ENCODE measurements around the gene HOXA10.

Gene HOXA10

DNA sequence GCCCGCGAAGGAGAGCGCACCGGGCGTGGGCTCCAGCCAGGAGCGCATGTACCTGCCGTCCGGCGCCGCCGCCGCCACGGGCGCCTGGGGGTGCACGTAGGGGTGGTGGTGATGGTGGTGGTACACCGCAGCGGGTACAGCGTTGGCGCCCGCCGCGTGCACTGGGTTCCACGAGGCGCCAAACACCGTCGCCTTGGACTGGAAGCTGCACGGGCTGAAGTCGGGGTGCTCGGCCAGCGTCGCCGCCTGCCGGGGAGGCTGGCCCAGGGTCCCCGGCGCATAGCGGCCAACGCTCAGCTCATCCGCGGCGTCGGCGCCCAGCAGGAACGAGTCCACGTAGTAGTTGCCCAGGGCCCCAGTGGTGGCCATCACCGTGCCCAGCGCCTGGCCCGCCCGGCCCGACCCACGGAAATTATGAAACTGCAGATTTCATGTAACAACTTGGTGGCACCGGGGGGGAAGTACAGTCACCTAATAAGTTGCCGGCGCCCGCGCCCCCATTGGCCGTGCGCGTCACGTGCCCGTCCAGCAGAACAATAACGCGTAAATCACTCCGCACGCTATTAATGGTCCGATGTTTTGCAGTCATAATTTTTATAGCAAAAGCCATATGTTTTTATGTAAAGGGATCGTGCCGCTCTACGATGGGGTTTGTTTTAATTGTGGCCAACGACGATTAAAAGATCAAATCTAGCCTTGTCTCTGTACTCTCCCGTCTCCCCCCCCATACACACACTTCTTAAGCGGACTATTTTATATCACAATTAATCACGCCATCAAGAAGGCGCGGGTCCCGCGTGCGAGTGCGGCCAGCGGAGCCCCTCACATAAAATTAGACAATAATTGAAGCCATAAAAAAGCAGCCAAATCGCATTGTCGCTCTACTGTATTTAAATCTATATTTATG is 8.8 kb downstream of the HOXA10 start, which contains the start of gene HOXA9:
Gene HOXA9 (minus strand): TSS at position 449 of the 907 bp plus-strand sequence. CDS start 80 bp downstream, at position 369.
- no peak for DNase-seq

DNA sequence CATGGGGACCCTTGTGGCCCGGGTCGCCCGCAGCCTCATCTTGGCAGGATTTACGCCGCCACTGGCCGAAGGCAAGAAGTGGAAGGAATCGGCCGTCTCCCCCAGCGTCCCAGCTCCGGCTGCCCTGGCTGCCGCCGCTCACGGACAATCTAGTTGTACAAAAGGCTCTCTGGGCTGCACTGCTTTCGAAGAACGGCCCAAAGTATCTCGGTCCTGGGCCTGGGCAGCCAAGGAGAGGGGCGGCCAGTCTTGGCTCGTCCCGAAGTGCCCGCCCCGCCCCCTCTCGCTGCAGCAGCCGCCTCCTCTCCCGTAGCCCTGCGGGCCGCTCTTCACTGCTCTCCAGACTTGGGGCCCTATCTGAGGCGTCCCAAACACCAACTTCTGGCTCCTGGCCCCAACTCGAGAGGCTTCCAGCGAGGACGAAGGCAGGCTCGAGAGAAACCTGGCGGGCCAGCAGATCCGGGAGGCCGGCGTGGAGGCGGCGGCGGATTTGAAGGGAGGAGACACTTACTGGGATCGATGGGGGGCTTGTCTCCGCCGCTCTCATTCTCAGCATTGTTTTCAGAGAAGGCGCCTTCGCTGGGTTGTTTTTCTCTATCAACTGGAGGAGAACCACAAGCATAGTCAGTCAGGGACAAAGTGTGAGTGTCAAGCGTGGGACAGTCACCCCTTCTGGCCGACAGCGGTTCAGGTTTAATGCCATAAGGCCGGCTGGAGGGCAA is 9.6 kb downstream of the HOXA10 start:
- DNase-seq, result no peak

- no peak for DNase-seq
These were observed 10.1 kb downstream of the HOXA10 start for GRCh38 chr7:27164045-27164366.

DNA sequence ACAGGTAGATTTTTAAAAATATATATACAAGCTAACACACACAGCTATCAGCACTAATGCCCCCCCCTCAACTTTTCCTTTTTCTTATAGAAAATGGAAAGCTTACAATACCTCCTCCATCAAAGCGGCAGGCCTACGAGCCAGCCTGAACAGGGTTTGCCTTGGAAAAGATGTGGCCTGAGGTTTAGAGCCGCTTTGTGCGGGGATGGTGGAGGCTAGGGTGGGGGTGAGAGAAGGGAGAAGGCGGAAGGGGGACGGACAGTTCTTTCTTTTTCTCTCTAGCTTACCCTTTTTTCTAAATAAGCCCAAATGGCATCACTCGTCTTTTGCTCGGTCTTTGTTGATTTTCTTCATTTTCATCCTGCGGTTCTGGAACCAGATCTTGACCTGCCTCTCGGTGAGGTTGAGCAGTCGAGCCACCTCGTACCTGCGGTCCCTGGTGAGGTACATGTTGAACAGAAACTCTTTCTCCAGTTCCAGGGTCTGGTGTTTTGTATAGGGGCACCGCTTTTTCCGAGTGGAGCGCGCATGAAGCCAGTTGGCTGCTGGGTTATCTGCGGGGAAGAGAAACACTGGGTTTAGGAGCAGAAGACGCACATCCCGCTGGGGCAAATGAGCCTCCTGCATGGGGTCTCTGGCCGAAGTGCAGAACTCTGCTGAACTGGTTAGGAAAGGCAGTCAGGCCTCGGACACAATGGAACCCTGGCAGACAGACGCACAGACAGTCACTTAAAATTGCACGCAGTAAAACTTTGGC is 10.7 kb downstream of the HOXA10 start:
- no peak for DNase-seq

- no peak for DNase-seq
These were observed 11.4 kb downstream of the HOXA10 start for GRCh38 chr7:27162561-27163287.

GRCh38 chr7:27161721-27162560 is 12.2 kb downstream of the HOXA10 start:
- no peak for DNase-seq

DNA sequence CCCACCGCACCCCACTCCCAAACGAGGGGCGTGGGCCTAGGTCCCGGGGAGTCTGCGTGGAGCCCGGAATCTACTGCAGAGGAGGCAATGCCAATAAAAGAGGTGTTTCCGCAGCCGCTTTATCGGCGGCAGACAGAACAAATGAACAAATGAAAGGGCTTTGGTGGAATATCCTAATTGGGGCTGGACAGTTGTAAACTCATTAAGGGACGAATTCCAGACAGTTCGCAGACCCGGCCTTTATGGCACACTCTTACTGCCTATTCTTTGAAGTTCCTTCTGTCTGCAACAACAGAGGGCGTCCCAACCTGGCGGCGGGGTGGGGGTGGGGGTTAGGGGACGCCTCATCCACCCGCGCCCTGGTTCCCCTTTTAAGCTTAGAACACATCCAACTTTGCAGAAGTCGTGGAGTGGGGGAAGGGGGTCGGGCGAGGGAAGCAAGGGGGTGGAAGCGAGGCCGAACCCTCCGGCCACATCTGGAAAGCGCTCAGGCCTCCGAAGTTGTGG is 12.9 kb downstream of the HOXA10 start:
- DNase-seq, result no peak

- DNase-seq, result peak; percentile 68 to 83 (median 76)
These were observed 13.4 kb downstream of the HOXA10 start for GRCh38 chr7:27160546-27161213.

GRCh38 chr7:27160145-27160545 is 14.0 kb downstream of the HOXA10 start:
- DNase-seq, result no peak

DNA sequence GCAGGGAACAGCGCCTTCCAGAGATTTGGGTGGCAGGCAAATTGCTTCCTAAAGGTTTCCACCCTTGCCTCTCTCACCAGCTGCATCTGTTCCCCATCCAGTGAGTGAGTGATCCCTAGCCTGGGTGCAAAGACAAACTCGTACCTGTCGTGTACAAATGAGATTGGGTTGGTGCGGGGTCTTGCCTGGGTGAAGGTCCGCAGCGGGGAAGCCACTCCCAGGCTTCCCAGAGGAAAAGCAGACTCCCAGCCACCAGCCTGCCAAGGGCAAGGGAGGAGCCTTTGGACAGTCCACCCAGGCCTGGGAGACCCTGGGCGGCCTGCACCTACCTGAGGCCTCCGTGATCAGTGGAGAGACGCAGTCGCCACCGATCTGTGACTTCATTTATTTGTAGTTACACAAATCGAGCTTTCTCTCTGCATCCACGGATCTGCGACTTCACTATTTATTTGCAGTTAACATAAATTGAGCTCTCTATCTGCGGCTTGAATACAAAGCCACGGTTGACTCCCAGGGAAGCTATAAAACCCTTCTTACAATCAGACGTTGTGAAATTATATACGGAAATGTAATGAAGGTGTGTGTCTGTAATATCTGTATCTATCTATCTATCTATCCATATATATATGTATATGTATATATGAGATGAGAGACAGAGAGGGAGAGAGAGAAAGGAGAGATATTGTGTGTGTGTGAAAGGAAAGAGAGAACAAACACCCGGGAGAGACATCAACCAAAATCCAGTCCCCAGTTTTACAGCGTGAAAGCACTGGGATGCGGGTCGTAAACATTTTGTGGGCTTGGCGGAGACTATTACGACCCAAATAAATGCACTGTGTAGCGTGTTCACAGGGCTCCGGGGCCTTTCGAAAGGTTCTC is 14.6 kb downstream of the HOXA10 start:
- DNase-seq, result no peak

- no peak for DNase-seq
These were observed 15.5 kb downstream of the HOXA10 start for GRCh38 chr7:27158436-27159265.

DNA sequence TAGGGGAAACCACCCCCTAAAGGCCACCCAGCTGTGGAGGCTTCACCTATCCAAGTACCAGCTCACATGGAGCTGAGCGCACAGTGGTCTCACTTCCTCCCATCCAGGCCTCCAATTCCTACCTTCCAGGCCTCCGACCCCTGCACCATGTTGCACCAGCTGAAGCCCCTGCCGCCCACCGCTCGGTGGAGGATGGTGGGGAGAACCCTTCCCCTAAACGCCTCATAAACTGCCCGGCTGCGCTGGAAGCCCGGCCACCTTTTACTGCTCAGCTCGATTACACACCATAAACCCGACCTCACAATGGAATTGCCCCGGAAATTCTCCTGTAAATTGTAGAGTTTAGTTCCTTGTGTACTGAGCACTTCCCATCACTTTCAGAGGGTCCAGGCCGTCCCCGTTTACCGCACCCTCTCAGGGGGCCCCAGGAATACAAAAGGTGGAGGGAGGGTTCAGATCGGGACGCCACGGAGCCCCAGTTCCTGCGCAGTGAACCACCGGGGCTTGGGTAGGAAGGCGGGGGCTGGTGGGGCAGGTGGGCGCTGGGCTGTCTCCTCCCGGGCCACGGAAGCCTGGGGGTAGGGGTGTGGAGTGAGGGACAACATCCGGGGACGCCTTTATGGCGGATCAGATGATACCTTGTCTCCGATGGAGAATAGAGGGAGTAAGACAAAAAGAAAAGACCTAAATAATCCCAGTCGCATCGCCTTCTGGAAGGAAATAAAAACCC is 16.3 kb downstream of the HOXA10 start:
- DNase-seq, result no peak

GRCh38 chr7:27156916-27157701 is 17.0 kb downstream of the HOXA10 start:
- no peak for DNase-seq

DNA sequence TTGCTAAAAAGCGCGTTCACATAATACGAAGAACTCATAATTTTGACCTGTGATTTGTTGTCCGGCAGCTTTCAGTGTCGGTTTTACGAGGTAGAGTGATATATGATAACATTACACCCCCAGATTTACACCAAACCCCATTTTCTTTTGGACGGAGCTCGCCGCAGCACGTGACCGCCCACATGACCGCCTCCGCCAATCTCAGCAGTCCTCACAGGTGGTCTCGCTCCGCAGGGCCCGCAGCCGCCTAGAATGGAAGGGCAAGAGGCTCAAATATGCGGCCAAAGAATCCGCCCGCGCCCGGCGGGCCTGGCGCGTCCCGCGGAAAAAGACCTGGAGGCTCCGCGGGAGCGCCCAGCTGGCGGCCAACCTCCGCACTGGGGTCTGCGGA is 17.6 kb downstream of the HOXA10 start, which contains the start of gene HOXA7:
Gene HOXA7 (minus strand): TSS at position 168 of the 391 bp plus-strand sequence. CDS start 130 bp downstream, at position 38.
- DNase-seq, result no peak

DNA sequence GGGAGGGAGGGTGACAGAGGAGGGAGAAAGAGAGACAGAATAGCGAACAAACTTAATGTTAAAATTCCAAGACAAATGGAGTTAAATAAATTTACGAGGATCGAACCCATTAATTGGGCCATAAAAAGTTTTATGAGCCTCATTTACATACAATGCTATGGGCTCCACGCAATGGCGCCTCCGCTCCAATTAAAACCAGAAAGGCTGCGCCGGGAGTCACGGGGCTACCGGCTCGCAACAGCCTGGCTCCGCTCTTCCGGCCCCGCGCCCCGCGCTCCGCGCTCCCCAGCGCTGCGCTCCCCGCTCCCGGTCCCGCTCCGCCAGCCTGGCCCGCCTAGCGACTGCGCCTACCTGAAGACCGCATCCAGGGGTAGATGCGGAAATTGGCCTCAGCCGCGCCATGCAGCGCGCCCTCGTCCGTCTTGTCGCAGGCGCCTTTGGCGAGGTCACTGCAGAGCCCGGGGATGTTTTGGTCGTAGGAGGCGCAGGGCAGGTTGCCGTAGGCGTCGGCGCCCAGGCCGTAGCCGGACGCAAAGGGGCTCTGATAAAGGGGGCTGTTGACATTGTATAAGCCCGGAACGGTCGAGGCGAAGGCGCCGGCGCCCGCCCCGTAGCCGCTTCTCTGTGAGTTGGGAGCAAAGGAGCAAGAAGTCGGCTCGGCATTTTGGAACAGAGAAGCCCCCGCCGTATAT is 18.2 kb downstream of the HOXA10 start:
- no peak for DNase-seq
